H9 (cell line): ENCODE results near the gene FREM1. TPM values are rescaled to one million over a fixed set of nuclear protein-coding genes. Genes with fewer than 3 reads are reported as not detected.

Source experiments
- DNase-seq: peaks from one replicate; pipeline ENCODE4 v3.0.0-alpha.2; 2017
- H2AFZ ChIP-seq: one replicate; pipeline ENCODE4 v1.6.1; 2013; ENCODE audit warnings: mild to moderate bottlenecking, low read length, control low read depth, moderate library complexity
- H2AK5ac ChIP-seq: 2 replicates; pipeline ENCODE4 v1.6.1; 2013; ENCODE audit warnings: low read length, control low read depth, mixed read lengths; ENCODE audit not compliant: insufficient read length
- H2BK120ac ChIP-seq: one replicate; pipeline ENCODE4 v1.6.1; 2013; ENCODE audit warnings: low read depth, mild to moderate bottlenecking, low read length, control low read depth, inconsistent platforms; ENCODE audit not compliant: poor library complexity, severe bottlenecking
- H2BK12ac ChIP-seq: 2 replicates; pipeline ENCODE4 v1.6.1; 2013; ENCODE audit warnings: low read length, control low read depth, mixed read lengths, low read depth; ENCODE audit not compliant: insufficient read length
- H2BK15ac ChIP-seq: 2 replicates; pipeline ENCODE4 v1.6.1; 2013; ENCODE audit warnings: low read depth, low read length, control low read depth
- H2BK20ac ChIP-seq: one replicate; pipeline ENCODE4 v1.6.1; 2013; ENCODE audit warnings: low read depth, mild to moderate bottlenecking, low read length, control low read depth, inconsistent platforms; ENCODE audit not compliant: poor library complexity, severe bottlenecking
- H2BK5ac ChIP-seq: 2 replicates; pipeline ENCODE4 v1.6.1; 2013; ENCODE audit warnings: low read length, control low read depth, mixed read lengths; ENCODE audit not compliant: insufficient read length
- H3K14ac ChIP-seq: 2 replicates; pipeline ENCODE4 v1.6.1; 2013; ENCODE audit warnings: low read length, control low read depth; ENCODE audit not compliant: insufficient read depth
- H3K18ac ChIP-seq: 2 replicates; pipeline ENCODE4 v1.6.1; 2013; ENCODE audit warnings: low read depth, mild to moderate bottlenecking, mixed read lengths, low read length, control low read depth; ENCODE audit not compliant: insufficient read length
- H3K23ac ChIP-seq: 2 replicates; pipeline ENCODE4 v1.6.1; 2013; ENCODE audit warnings: low read length, control low read depth, mixed read lengths, low read depth; ENCODE audit not compliant: insufficient read length
- H3K23me2 ChIP-seq: 2 replicates; pipeline ENCODE4 v1.6.1; 2013; ENCODE audit warnings: low read depth, mild to moderate bottlenecking, mixed read lengths, low read length, control low read depth; ENCODE audit not compliant: insufficient read length, poor library complexity, severe bottlenecking
- H3K27ac ChIP-seq: 2 replicates; pipeline ENCODE4 v1.5.1; 2013; ENCODE audit warnings: low read length, control low read depth, mixed read lengths, low read depth; ENCODE audit not compliant: insufficient read length
- H3K27me3 ChIP-seq: 2 replicates; pipeline ENCODE4 v1.6.1; 2013; ENCODE audit warnings: low read length, control low read depth, inconsistent platforms; ENCODE audit not compliant: insufficient read depth
- H3K4ac ChIP-seq: 2 replicates; pipeline ENCODE4 v1.6.1; 2013; ENCODE audit warnings: low read depth, mild to moderate bottlenecking, control low read depth, inconsistent platforms, low read length, moderate library complexity
- H3K4me1 ChIP-seq: 2 replicates; pipeline ENCODE4 v1.6.1; 2013; ENCODE audit warnings: low read length, control low read depth, inconsistent platforms; ENCODE audit not compliant: insufficient read depth
- H3K4me2 ChIP-seq: 2 replicates; pipeline ENCODE4 v1.6.1; 2013; ENCODE audit warnings: low read length, control low read depth, mixed read lengths; ENCODE audit not compliant: insufficient read length, insufficient read depth
- H3K56ac ChIP-seq: 2 replicates; pipeline ENCODE4 v1.6.1; 2013; ENCODE audit warnings: low read depth, mild to moderate bottlenecking, mixed read lengths, low read length, control low read depth; ENCODE audit not compliant: insufficient read length
- H3K79me1 ChIP-seq: 2 replicates; pipeline ENCODE4 v1.6.1; 2013; ENCODE audit warnings: low read depth, mild to moderate bottlenecking, moderate library complexity, low read length, control low read depth, inconsistent platforms; ENCODE audit not compliant: insufficient read depth, poor library complexity, severe bottlenecking
- H3K79me2 ChIP-seq: 2 replicates; pipeline ENCODE4 v1.6.1; 2013; ENCODE audit warnings: low read length, control low read depth, inconsistent platforms; ENCODE audit not compliant: insufficient read depth
- H3K9ac ChIP-seq: 2 replicates; pipeline ENCODE4 v1.6.1; 2013; ENCODE audit warnings: low read length, control low read depth, mixed read lengths; ENCODE audit not compliant: insufficient read length; ENCODE audit errors: extremely low read depth
- H3K9me3 ChIP-seq: one replicate; pipeline ENCODE4 v1.6.1; 2013; ENCODE audit warnings: low read depth, low read length, inconsistent platforms; ENCODE audit not compliant: control insufficient read depth
- H3T11ph ChIP-seq: one replicate; pipeline ENCODE4 v1.6.1; 2013; ENCODE audit warnings: mild to moderate bottlenecking, low read length, control low read depth, inconsistent platforms
- H4K20me1 ChIP-seq: one replicate; pipeline ENCODE4 v1.6.1; 2013; ENCODE audit not compliant: control insufficient read depth, insufficient read length, insufficient read depth
- H4K5ac ChIP-seq: 2 replicates; pipeline ENCODE4 v1.6.1; 2013; ENCODE audit warnings: low read depth, mild to moderate bottlenecking, mixed read lengths, low read length, control low read depth; ENCODE audit not compliant: insufficient read length
- H4K8ac ChIP-seq: replicated peaks from 2 replicates; pipeline ENCODE4 v1.6.1; 2013; ENCODE audit warnings: low read length, control low read depth, mixed read lengths, low read depth; ENCODE audit not compliant: insufficient read length
- H4K91ac ChIP-seq: 2 replicates; pipeline ENCODE4 v1.6.1; 2013; ENCODE audit warnings: low read depth, mild to moderate bottlenecking, moderate library complexity, mixed read lengths, low read length, control low read depth; ENCODE audit not compliant: insufficient read length
- H3K27ac Mint-ChIP-seq, 3 experiments: 2 replicates in 2 of 3; 3 replicates in 1 of 3; pipeline ENCODE4 v1.8.0; 2020 to 2021; ENCODE audit warnings: mixed read lengths in 3 of 3, mild to moderate bottlenecking in 1 of 3, moderate library complexity in 1 of 3
- H3K27me3 Mint-ChIP-seq: 2 replicates; pipeline ENCODE4 v1.8.0; 2021; ENCODE audit warnings: low read depth, mild to moderate bottlenecking, moderate library complexity, mixed read lengths
- H3K36me3 Mint-ChIP-seq, 3 experiments: 2 replicates in 2 of 3; 3 replicates in 1 of 3; pipeline ENCODE4 v1.8.0; 2020 to 2021; ENCODE audit warnings: low read depth in 3 of 3, mixed read lengths in 3 of 3; ENCODE audit not compliant: insufficient read depth in 1 of 3
- H3K4me1 Mint-ChIP-seq, 2 experiments: 2 replicates each; pipeline ENCODE4 v1.8.0; 2020; ENCODE audit warnings: mixed read lengths in 2 of 2
- H3K4me3 Mint-ChIP-seq, 2 experiments: 2 replicates in 1 of 2; 3 replicates in 1 of 2; pipeline ENCODE4 v1.8.0; 2020 to 2021; ENCODE audit warnings: mild to moderate bottlenecking in 2 of 2, mixed read lengths in 2 of 2, moderate library complexity in 1 of 2
- H3K9me3 Mint-ChIP-seq, 2 experiments: 2 replicates in 1 of 2; 3 replicates in 1 of 2; pipeline ENCODE4 v1.8.0; 2020; ENCODE audit warnings: mild to moderate bottlenecking in 2 of 2, mixed read lengths in 2 of 2, moderate library complexity in 1 of 2
- CTCF ChIP-seq: fragments of 200-600 bp; sonication (generic); conservative IDR thresholded peaks from 3 replicates; pipeline ENCODE4 v1.8.0; 2021; ENCODE audit warnings: antibody characterized with exemption, mild to moderate bottlenecking
- total RNA-seq: library from RNA; stranded (reverse); gene quantifications from 2 replicates; pipeline ENCODE4 v1.2.1, GENCODE V29; 2021

Gene FREM1
- total RNA-seq, 1 experiment from 2014 or later, result 0.44 TPM

GRCh38 chr9:14958989-14959388 is 48.8 kb upstream of the FREM1 start:
- Histone ChIP-seq H3K9me3 (no peaks in the 10 kb centered on the region), H3K23ac (no peak overlapping the region), H2BK120ac (no peak overlapping the region), H3T11ph (no peak overlapping the region), H4K5ac (no peak overlapping the region), H3K4me2 (no peak overlapping the region), H2BK15ac (no peak overlapping the region), H2BK5ac (no peak overlapping the region), H2BK12ac (no peak overlapping the region), H3K4me1 (no peaks in the 10 kb centered on the region), H3K14ac (no peak overlapping the region), H3K27ac (no peak overlapping the region), H4K91ac (no peak overlapping the region), H3K79me1 (no peaks in the 10 kb centered on the region), H2AFZ (no peak overlapping the region), H2AK5ac (no peak overlapping the region), H3K79me2 (no peaks in the 10 kb centered on the region), H3K56ac (no peak overlapping the region), H2BK20ac (no peak overlapping the region), H4K8ac (no peak overlapping the region), H3K27me3 (no peaks in the 10 kb centered on the region), H3K23me2 (no peaks in the 10 kb centered on the region), H4K20me1 (no peaks in the 10 kb centered on the region), H3K4ac (no peak overlapping the region), H3K9ac (no peak overlapping the region), H3K18ac (no peak overlapping the region)
- H3K9me3 Mint-ChIP-seq, result peaks cover 3 to 5% of the 10 kb centered on the region in 2 experiments; a peak in 3 of 5 replicates
- peaks cover 2 to 6% of the 10 kb centered on the region in 2 experiments; a peak in 3 of 4 replicates for H3K4me1 Mint-ChIP-seq
- TF ChIP-seq CTCF, result no peak
- no peaks in the 10 kb centered on the region; the same call in 1 of the 2 replicates for H3K27me3 Mint-ChIP-seq
- no peak overlapping the region for H3K4me3 Mint-ChIP-seq
- no peak for DNase-seq
- no peak overlapping the region for H3K27ac Mint-ChIP-seq
- H3K36me3 Mint-ChIP-seq, result peaks cover 0 to 12% (median 0%) of the 10 kb centered on the region in 3 experiments; a peak in 1 of 7 replicates
